ENCODE data around the gene AMT. TPM values are rescaled to one million over a fixed set of nuclear protein-coding genes. Genes with fewer than 3 reads are reported as not detected.
A peak's percentile ranks its signal among the peaks of the same experiment; 100 is the strongest.

Gene AMT
- total RNA-seq, 1 donor from 2014 or later = 0.79 TPM

DNA sequence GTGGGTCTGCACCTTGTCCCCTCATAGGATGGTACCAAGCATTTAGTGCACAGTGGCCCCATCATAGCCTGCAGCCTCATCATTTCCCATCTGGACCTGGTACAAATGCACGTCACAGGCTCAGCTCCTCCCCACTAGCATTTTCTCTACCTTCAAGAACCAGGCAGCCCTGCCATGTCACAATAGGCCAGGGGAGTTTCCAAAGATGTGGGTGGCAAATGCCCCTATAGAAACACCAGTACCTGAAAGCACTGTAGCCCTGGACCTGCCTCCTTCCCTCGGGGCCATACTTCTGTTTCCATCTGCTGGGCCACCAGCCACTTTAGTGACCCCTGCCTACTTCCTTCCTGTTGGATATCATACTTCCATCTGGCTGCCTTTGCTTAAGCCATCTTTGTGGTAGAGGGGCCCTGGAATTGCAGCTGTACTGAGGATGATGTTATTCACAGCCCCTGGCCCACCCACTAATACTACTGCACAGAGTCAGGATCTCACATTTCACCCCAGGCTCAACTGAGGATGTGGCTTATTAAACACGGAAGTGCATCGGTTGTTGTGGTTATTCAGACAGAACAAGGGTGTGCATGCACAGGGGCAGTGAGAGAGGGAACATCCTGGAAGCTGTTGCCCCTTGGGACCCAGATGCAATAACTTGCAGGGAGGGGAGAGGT lies 6.2 kb downstream of the AMT start:
- FAIRE-seq = no peak
- TF ChIP-seq, protein P1, sequence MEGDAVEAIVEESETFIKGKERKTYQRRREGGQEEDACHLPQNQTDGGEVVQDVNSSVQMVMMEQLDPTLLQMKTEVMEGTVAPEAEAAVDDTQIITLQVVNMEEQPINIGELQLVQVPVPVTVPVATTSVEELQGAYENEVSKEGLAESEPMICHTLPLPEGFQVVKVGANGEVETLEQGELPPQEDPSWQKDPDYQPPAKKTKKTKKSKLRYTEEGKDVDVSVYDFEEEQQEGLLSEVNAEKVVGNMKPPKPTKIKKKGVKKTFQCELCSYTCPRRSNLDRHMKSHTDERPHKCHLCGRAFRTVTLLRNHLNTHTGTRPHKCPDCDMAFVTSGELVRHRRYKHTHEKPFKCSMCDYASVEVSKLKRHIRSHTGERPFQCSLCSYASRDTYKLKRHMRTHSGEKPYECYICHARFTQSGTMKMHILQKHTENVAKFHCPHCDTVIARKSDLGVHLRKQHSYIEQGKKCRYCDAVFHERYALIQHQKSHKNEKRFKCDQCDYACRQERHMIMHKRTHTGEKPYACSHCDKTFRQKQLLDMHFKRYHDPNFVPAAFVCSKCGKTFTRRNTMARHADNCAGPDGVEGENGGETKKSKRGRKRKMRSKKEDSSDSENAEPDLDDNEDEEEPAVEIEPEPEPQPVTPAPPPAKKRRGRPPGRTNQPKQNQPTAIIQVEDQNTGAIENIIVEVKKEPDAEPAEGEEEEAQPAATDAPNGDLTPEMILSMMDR (IDR thresholded peaks at IDR 0.05; ENCODE audit: insufficient read depth, low read length, severe bottlenecking) = no peak

DNA sequence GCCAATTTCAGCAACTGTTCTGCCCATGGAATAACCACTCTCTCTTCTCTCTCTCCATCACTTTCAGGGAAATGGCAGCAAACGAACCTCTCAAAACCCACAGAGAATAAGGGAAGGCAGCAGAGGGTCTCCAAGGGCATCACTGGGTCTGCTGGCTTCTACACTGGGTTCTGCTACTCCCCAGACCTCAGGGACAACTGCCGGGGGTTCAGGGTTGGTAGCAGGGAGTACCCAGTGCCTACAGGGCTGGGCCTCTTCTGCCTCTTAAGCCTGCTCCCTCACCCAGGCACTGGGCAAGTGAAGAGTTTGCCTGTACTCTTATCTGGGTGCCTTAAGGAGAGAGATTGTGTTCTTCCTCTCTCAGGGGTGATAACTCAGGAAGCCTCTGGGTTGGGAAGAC lies 7.5 kb downstream of the AMT start:
- H3K27me3 ChIP-seq (ENCODE audit: control insufficient read depth, insufficient read depth, low read length) = no peaks in the 10 kb centered on the region
- peaks cover 19% of the 10 kb centered on the region for H3K36me3 ChIP-seq (ENCODE audit: control insufficient read depth, insufficient read depth, low read length)
- TF ChIP-seq, protein P1 (IDR thresholded peaks at IDR 0.05; ENCODE audit: insufficient read depth, low read length, severe bottlenecking) = no peak
- H3K4me3 ChIP-seq (ENCODE audit: low read depth, low read length) = no peak overlapping the region
- DNase-seq (ENCODE audit: low read depth) (no peak), FAIRE-seq (no peak)

More for the DNA sequence above, 6.2 kb downstream of the AMT start:
- Histone ChIP-seq H3K36me3 (ENCODE audit: control insufficient read depth, insufficient read depth, low read length) (peaks cover 19% of the 10 kb centered on the region), H3K27me3 (ENCODE audit: control insufficient read depth, insufficient read depth, low read length) (no peaks in the 10 kb centered on the region), H3K4me3 (ENCODE audit: low read depth, low read length) (no peak overlapping the region)
- no peak for DNase-seq (ENCODE audit: low read depth)

DNA sequence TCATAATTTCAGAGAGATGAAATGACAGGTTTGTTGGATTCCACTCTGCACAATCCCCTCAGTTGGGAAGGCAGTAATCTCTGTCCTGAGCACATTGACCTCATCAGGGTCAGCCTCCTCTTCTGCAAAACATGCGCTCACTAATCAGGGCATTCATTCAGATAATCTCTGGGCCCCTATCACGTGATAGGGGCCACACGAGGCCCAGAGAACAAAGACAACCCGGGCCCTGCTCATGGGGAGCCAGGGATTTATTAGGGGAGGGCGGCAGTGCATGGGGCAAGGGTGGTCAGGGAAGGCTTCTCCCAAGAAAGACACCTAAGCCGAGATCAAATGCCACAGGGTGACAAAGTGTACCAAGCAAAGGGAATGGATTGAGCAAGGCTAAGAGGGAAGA lies 8.9 kb downstream of the AMT start:
- no peak overlapping the region for H3K4me3 ChIP-seq (ENCODE audit: low read depth, low read length)
- no peak for DNase-seq (ENCODE audit: low read depth)
- no peaks in the 10 kb centered on the region for H3K27me3 ChIP-seq (ENCODE audit: control insufficient read depth, insufficient read depth, low read length)
- peaks cover 16% of the 10 kb centered on the region for H3K36me3 ChIP-seq (ENCODE audit: control insufficient read depth, insufficient read depth, low read length)
- TF ChIP-seq, protein P1 (IDR thresholded peaks at IDR 0.05; ENCODE audit: insufficient read depth, low read length, severe bottlenecking) = no peak
- no peak for FAIRE-seq

DNA sequence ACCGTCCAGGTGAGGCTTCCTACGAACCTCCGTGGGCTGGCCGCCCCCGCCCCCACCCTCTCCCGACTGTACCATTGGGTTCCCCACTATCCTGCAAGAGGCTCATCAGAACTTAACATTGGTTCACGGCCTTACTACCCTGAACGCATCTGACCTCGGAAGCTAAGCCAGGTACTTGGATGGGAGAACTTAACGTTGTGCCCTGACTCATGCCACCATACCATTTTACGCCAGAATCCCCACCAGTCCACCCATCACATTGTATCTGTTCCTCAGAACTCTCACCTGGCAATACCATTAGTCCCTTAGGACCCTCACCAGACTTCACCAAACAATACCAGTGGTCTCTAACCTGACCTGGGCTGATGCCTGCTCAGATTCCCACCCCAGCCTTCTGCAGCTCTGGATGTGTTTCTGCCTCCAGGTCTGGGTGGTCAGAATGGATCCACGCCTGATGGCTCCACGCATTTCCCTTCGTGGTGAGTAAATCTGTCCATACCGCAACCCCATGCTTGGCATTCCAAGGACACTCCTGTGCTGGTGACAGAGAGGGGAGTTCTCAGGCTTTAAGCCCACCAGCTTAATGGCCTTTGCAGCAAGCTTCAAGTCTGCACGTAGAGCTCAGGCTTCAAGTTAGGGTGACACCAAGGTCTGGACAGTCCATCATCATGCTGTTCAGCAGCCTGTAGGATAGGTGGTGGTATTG lies 9.5 kb downstream of the AMT start:
- H3K27me3 ChIP-seq (ENCODE audit: control insufficient read depth, insufficient read depth, low read length) = no peaks in the 10 kb centered on the region
- peak overlapping the region; percentile 79 for H3K4me3 ChIP-seq (ENCODE audit: low read depth, low read length)
- DNase-seq (ENCODE audit: low read depth) = peak; percentile 27
- peak; percentile 62 for FAIRE-seq
- TF ChIP-seq, protein P1 (IDR thresholded peaks at IDR 0.05; ENCODE audit: insufficient read depth, low read length, severe bottlenecking) = no peak
- H3K36me3 ChIP-seq (ENCODE audit: control insufficient read depth, insufficient read depth, low read length) = peaks cover 16% of the 10 kb centered on the region

DNA sequence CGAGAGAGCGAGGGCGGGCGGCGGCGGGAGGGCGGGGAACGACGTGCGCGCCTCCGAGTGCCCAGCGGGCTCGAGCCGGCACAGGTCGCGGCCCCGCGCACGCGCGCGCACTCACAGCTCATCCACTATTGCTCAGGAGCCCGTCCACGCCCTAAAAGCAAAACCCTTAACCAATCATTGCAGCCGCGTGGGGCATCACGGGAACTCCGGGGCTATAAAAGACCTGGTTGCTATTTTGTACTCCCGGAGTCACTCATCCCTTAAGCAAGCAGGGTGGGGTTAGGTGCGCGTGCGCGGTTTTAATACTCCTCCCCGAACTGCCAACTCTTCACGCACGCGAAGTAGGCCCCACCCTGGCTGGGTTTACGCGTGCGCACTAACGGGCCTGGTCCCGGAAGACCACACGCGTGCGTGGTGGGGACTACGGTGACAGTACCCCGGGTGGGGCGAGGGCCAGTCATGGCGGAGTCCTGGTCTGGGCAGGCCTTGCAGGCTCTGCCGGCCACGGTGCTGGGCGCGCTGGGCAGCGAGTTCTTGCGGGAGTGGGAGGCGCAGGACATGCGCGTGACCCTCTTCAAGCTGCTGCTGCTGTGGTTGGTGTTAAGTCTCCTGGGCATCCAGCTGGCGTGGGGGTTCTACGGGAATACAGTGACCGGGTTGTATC lies 10.2 kb downstream of the AMT start, which contains the start of the genes RHOA and TCTA:
TSS of gene RHOA (minus strand) at position 9 of the 664 bp plus-strand sequence. CDS start 36,387 bp downstream, outside the sequence.
TSS of gene TCTA (plus strand) at position 456 of the 664 bp plus-strand sequence. CDS start at position 460, 4 bp downstream.
- TF ChIP-seq, protein P1 (IDR thresholded peaks at IDR 0.05; ENCODE audit: insufficient read depth, low read length, severe bottlenecking) = no peak
- H3K4me3 ChIP-seq (ENCODE audit: low read depth, low read length) = peak within 1 kb of the TSS; percentile 79
- FAIRE-seq = no peak
- peak; percentile 99 for DNase-seq (ENCODE audit: low read depth)
- H3K36me3 ChIP-seq (ENCODE audit: control insufficient read depth, insufficient read depth, low read length) = peaks cover 13% of the 10 kb centered on the region
- no peaks in the 10 kb centered on the region for H3K27me3 ChIP-seq (ENCODE audit: control insufficient read depth, insufficient read depth, low read length)

Measured in bronchial epithelial cell (primary cell).